Measurements from ENCODE around the gene RTL10. TPM values are rescaled to one million over a fixed set of nuclear protein-coding genes. Genes with fewer than 3 reads are reported as not detected.

Gene RTL10
- total and polyA plus RNA-seq, 2 of the 13 experiments (the other 11 are each of a cell fraction or from before 2014, with no cell fraction given), result 14.1 to 15.8 TPM

DNA sequence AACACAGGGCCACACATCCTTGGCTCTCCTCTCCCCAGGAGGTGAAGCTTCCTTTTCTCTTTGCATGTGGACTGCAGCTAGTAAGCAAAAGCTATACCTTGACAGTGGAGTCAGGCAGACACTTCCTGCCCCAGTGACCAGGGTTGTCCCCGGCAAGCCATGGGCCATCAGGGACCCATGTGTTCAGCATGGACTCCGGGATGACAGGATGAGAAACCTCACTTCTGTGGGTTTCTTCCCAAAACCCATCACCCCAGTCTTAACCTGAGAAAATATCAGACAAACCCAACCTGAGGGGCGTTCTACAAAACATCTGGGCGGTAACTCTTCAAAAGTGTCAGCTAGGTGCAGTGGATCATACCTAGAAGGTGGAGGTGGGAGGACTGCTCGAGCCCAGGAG, 40.2 kb downstream of the RTL10 start (continued):
- TF ChIP-seq, protein P1, sequence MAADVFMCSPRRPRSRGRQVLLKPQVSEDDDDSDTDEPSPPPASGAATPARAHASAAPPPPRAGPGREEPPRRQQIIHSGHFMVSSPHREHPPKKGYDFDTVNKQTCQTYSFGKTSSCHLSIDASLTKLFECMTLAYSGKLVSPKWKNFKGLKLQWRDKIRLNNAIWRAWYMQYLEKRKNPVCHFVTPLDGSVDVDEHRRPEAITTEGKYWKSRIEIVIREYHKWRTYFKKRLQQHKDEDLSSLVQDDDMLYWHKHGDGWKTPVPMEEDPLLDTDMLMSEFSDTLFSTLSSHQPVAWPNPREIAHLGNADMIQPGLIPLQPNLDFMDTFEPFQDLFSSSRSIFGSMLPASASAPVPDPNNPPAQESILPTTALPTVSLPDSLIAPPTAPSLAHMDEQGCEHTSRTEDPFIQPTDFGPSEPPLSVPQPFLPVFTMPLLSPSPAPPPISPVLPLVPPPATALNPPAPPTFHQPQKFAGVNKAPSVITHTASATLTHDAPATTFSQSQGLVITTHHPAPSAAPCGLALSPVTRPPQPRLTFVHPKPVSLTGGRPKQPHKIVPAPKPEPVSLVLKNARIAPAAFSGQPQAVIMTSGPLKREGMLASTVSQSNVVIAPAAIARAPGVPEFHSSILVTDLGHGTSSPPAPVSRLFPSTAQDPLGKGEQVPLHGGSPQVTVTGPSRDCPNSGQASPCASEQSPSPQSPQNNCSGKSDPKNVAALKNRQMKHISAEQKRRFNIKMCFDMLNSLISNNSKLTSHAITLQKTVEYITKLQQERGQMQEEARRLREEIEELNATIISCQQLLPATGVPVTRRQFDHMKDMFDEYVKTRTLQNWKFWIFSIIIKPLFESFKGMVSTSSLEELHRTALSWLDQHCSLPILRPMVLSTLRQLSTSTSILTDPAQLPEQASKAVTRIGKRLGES (CRISPR knock-in tag; IDR thresholded peaks at IDR 0.05; ENCODE audit: borderline replicate concordance), result no peak
- no peak for TF ChIP-seq TOE1 (CRISPR knock-in tag; IDR thresholded peaks at IDR 0.05)
- TF ChIP-seq, protein P2, sequence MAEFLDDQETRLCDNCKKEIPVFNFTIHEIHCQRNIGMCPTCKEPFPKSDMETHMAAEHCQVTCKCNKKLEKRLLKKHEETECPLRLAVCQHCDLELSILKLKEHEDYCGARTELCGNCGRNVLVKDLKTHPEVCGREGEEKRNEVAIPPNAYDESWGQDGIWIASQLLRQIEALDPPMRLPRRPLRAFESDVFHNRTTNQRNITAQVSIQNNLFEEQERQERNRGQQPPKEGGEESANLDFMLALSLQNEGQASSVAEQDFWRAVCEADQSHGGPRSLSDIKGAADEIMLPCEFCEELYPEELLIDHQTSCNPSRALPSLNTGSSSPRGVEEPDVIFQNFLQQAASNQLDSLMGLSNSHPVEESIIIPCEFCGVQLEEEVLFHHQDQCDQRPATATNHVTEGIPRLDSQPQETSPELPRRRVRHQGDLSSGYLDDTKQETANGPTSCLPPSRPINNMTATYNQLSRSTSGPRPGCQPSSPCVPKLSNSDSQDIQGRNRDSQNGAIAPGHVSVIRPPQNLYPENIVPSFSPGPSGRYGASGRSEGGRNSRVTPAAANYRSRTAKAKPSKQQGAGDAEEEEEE (CRISPR knock-in tag; IDR thresholded peaks at IDR 0.05; ENCODE audit: borderline replicate concordance), result no peak

DNA sequence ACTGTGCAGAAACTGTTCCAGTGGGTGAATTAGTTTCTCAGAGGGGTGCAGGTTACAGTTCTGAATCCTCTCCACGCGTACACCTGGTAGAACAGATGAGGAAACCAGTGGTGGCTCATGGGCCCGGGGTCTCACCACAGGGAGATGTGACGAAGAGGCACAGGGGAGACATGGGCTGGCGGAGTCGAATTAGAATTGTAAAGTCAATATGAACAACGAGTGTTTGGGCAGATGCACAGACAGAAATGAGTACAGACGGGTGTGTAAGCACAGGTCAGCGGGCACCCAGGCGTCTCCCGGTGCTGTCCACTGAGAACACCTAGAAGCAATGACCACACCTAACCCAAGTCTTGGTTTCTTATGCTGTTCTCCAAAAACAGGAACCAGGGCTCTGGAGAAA, 41.8 kb downstream of the RTL10 start:
- CTCF ChIA-PET (ENCODE audit: low intra/inter-chr PET ratio, low total read pairs), result no interaction called here
- no peak for DNase-seq (ENCODE audit: low spot score)
- POLR2A ChIA-PET, result no interaction called here
- TF ChIP-seq ZBTB7B (CRISPR knock-in tag; IDR thresholded peaks at IDR 0.05), result no peak
- TF ChIP-seq, protein P3, sequence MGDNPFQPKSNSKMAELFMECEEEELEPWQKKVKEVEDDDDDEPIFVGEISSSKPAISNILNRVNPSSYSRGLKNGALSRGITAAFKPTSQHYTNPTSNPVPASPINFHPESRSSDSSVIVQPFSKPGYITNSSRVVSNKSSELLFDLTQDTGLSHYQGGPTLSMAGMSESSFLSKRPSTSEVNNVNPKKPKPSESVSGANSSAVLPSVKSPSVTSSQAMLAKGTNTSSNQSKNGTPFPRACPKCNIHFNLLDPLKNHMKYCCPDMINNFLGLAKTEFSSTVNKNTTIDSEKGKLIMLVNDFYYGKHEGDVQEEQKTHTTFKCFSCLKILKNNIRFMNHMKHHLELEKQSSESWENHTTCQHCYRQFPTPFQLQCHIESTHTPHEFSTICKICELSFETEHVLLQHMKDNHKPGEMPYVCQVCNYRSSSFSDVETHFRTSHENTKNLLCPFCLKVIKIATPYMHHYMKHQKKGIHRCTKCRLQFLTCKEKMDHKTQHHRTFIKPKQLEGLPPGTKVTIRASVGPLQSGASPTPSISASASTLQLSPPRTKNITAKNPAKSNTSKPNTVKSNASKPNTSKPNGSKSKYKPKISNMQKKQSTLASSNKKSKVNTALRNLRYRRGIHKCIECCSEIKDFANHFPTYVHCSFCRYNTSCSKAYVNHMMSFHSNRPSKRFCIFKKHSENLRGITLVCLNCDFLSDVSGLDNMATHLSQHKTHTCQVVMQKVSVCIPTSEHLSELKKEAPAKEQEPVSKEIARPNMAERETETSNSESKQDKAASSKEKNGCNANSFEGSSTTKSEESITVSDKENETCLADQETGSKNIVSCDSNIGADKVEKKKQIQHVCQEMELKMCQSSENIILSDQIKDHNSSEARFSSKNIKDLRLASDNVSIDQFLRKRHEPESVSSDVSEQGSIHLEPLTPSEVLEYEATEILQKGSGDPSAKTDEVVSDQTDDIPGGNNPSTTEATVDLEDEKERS (CRISPR knock-in tag; IDR thresholded peaks at IDR 0.05), result no peak
- TF ChIP-seq, protein P4, sequence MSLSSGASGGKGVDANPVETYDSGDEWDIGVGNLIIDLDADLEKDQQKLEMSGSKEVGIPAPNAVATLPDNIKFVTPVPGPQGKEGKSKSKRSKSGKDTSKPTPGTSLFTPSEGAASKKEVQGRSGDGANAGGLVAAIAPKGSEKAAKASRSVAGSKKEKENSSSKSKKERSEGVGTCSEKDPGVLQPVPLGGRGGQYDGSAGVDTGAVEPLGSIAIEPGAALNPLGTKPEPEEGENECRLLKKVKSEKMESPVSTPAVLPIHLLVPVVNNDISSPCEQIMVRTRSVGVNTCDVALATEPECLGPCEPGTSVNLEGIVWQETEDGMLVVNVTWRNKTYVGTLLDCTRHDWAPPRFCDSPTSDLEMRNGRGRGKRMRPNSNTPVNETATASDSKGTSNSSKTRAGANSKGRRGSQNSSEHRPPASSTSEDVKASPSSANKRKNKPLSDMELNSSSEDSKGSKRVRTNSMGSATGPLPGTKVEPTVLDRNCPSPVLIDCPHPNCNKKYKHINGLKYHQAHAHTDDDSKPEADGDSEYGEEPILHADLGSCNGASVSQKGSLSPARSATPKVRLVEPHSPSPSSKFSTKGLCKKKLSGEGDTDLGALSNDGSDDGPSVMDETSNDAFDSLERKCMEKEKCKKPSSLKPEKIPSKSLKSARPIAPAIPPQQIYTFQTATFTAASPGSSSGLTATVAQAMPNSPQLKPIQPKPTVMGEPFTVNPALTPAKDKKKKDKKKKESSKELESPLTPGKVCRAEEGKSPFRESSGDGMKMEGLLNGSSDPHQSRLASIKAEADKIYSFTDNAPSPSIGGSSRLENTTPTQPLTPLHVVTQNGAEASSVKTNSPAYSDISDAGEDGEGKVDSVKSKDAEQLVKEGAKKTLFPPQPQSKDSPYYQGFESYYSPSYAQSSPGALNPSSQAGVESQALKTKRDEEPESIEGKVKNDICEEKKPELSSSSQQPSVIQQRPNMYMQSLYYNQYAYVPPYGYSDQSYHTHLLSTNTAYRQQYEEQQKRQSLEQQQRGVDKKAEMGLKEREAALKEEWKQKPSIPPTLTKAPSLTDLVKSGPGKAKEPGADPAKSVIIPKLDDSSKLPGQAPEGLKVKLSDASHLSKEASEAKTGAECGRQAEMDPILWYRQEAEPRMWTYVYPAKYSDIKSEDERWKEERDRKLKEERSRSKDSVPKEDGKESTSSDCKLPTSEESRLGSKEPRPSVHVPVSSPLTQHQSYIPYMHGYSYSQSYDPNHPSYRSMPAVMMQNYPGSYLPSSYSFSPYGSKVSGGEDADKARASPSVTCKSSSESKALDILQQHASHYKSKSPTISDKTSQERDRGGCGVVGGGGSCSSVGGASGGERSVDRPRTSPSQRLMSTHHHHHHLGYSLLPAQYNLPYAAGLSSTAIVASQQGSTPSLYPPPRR (CRISPR knock-in tag; IDR thresholded peaks at IDR 0.05; ENCODE audit: borderline replicate concordance), result no peak
- TF ChIP-seq ERF (CRISPR knock-in tag; IDR thresholded peaks at IDR 0.05), result no peak
- TF ChIP-seq RORA (CRISPR knock-in tag; IDR thresholded peaks at IDR 0.05), result no peak
- TF ChIP-seq, protein P5, sequence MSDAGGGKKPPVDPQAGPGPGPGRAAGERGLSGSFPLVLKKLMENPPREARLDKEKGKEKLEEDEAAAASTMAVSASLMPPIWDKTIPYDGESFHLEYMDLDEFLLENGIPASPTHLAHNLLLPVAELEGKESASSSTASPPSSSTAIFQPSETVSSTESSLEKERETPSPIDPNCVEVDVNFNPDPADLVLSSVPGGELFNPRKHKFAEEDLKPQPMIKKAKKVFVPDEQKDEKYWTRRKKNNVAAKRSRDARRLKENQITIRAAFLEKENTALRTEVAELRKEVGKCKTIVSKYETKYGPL (CRISPR knock-in tag; IDR thresholded peaks at IDR 0.05), result no peak

More for the DNA sequence above, 41.8 kb downstream of the RTL10 start:
- Histone ChIP-seq H2AFZ (ENCODE audit: low read length) (no peak overlapping the region), H4K20me1 (ENCODE audit: insufficient read depth, low read length) (no peaks in the 10 kb centered on the region), H3K4me1 (ENCODE audit: insufficient read depth, low read length) (no peaks in the 10 kb centered on the region), H3K4me2 (ENCODE audit: low read depth, low read length) (no peak overlapping the region), H3K79me2 (ENCODE audit: insufficient read depth, low read length) (no peaks in the 10 kb centered on the region), H3K36me3 (replicated peaks in 1 of 2; ENCODE audit: control insufficient read depth in 1 of 2, insufficient read depth in 2 of 2, low read length in 2 of 2) (no peaks in the 10 kb centered on the region), H3K9ac (ENCODE audit: insufficient read depth, low read depth, low read length) (no peak overlapping the region), H3K9me3 (ENCODE audit: low read length) (no peaks in the 10 kb centered on the region), H3K27ac (ENCODE audit: extremely low read length, insufficient read depth, low read length) (no peak overlapping the region), H3K4me3 (replicated peaks in 1 of 3; ENCODE audit: insufficient read depth in 1 of 3, low read depth in 2 of 3, low read length in 3 of 3) (no peak overlapping the region), H3K27me3 (ENCODE audit: control insufficient read depth in 1 of 2, insufficient read depth in 2 of 2, low read length in 2 of 2) (no peaks in the 10 kb centered on the region)
- FAIRE-seq (no peak), ATAC-seq (no peak)
- intact Hi-C loops (cut with micrococcal nuclease; ENCODE audit: unreplicated experiment) (no loop called here), in situ Hi-C loops (cut with HindIII; ENCODE audit: extremely low pct_ligation_motif_present, low pct_unique_long_range_greater_than_20kb) (no loop called here)
- 91% methylated on average over 11 of the region's 11 CpGs for WGBS (ENCODE audit: low lambda C conversion rate)
- BruUV-seq (replicated peaks), result no TSS peak

Measured in HepG2 (cell line).